Smooth muscle cell (in vitro differentiated cells): ENCODE measurements around the gene RAB3A. TPM values are rescaled to one million over a fixed set of nuclear protein-coding genes. Genes with fewer than 3 reads are reported as not detected.

Source experiments
- DNase-seq: peaks from one replicate; lab custom pipeline; 2025; ENCODE audit not compliant: unreplicated experiment; lab: John Stamatoyannopoulos, UW
- H2AFZ ChIP-seq: fragments of 200-600 bp; sonication (generic); 2 replicates; pipeline ENCODE4 v1.6.0; 2016; ENCODE audit warnings: antibody characterized with exemption, low read depth, mild to moderate bottlenecking
- H3F3A ChIP-seq: fragments of 200-600 bp; sonication (generic); 2 replicates; pipeline ENCODE4 v1.6.0; 2017; ENCODE audit warnings: antibody characterized with exemption, low read depth
- H3K27ac ChIP-seq: fragments of 200-600 bp; sonication (generic); 2 replicates; pipeline ENCODE4 v1.5.1; 2016; ENCODE audit warnings: low read depth, mild to moderate bottlenecking
- H3K27me3 ChIP-seq: fragments of 200-600 bp; sonication (generic); 2 replicates; pipeline ENCODE4 v1.6.1; 2016; ENCODE audit warnings: low read depth, mild to moderate bottlenecking
- H3K36me3 ChIP-seq: fragments of 200-600 bp; sonication (generic); 2 replicates; pipeline ENCODE4 v1.5.1; 2016; ENCODE audit warnings: low read depth
- H3K4me1 ChIP-seq: fragments of 200-600 bp; sonication (generic); 2 replicates; pipeline ENCODE4 v1.5.1; 2016; ENCODE audit warnings: low read depth
- H3K4me2 ChIP-seq: fragments of 200-600 bp; sonication (generic); 2 replicates; pipeline ENCODE4 v1.6.0; 2016; ENCODE audit warnings: mild to moderate bottlenecking
- H3K4me3 ChIP-seq: fragments of 200-600 bp; sonication (generic); 2 replicates; pipeline ENCODE4 v1.5.1; 2016; ENCODE audit warnings: mild to moderate bottlenecking
- H3K79me2 ChIP-seq: fragments of 200-600 bp; sonication (generic); 2 replicates; pipeline ENCODE4 v1.6.0; 2016; ENCODE audit warnings: low read depth, mild to moderate bottlenecking
- H3K9ac ChIP-seq: fragments of 200-600 bp; sonication (generic); 2 replicates; pipeline ENCODE4 v1.6.0; 2016; ENCODE audit warnings: low read depth
- H3K9me3 ChIP-seq: fragments of 200-600 bp; sonication (generic); replicated peaks from 2 replicates; pipeline ENCODE4 v1.5.1; 2016; ENCODE audit warnings: low read depth
- H4K20me1 ChIP-seq: fragments of 200-600 bp; sonication (generic); 2 replicates; pipeline ENCODE4 v1.6.0; 2016; ENCODE audit warnings: low read depth
- CTCF ChIP-seq: fragments of 200-600 bp; sonication (generic); IDR thresholded peaks from 2 replicates; pipeline ENCODE4 v1.5.1; 2017; ENCODE audit warnings: borderline replicate concordance, mild to moderate bottlenecking, antibody characterized with exemption; ENCODE audit not compliant: insufficient read depth, poor library complexity, severe bottlenecking
- WGBS: methylation state at CpG from one replicate; pipeline ENCODE4 v1.1.7; 2016; ENCODE audit warnings: low lambda C conversion rate; 5-methylcytosine and 5-hydroxymethylcytosine counted together
- polyA plus RNA-seq: library from polyadenylated mRNA; unstranded; fragments of >200 nt; fragmentation: Nextera tagmentation; extraction: Ambion mirVana; gene quantifications from 2 replicates; pipeline ENCODE4 v1.2.1, GENCODE V29; 2016
- total RNA-seq: library from RNA; depleted of rRNA; stranded (reverse); fragments of >200 nt; gene quantifications from 2 replicates; pipeline ENCODE4 v1.2.3, GENCODE V29; 2014

The RAB3A gene
- total and polyA plus RNA-seq, 2 experiments from 2014 or later = 3.7 to 4.9 TPM

DNA sequence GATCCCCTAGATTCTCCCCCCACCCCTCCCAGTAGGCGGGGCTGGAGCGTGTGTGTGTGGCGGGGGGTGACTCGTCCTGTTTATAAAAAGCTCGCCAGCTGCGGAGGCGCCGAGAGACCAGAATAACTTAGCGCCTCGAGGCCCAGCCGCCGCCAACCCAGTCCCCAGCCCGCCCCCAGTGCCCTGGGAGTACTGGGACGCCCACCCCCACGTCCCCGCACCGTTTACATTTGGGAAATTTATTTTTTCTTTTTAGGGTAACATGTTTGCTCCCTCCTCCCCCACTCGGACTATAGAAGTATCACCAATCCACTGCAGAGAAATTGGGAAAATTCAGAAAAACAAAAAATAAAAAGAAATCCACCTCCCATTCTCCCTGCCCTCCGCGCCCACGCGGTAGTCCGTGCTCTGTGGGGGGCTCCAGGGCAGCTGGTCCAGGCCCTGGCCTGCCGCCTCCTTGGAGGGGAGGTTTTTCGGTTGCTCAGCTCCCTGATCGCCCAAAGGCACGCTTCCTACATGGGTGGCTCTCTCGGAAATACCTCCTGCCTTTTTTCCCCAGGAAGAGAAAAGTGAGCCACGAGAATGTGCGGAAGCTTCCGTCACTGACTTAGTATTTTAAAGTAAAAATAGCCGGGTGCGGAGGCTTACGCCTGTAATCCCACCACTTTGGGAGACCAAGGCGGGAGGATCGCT lies 1.5 kb upstream of the RAB3A start:
- peak overlapping the region; percentile 91 for H2AFZ ChIP-seq
- H3K4me2 ChIP-seq = peak overlapping the region; percentile 91
- H3K9me3 ChIP-seq = no peaks in the 10 kb centered on the region
- peak overlapping the region; percentile 97 for H3K27ac ChIP-seq
- H4K20me1 ChIP-seq = peaks cover 18% of the 10 kb centered on the region
- peak overlapping the region; percentile 93 for H3K9ac ChIP-seq
- peaks cover 18% of the 10 kb centered on the region for H3K4me1 ChIP-seq
- whole genome bisulfite sequencing = 4% methylated on average over 32 of the region's 36 CpGs
- peak overlapping the region; percentile 72 for H3K4me3 ChIP-seq
- peak; percentile 68 for DNase-seq
- H3K36me3 ChIP-seq = no peaks in the 10 kb centered on the region
- no peak for TF ChIP-seq CTCF
- no peaks in the 10 kb centered on the region for H3K79me2 ChIP-seq
- no peaks in the 10 kb centered on the region for H3K27me3 ChIP-seq
- H3F3A ChIP-seq = peaks cover 7% of the 10 kb centered on the region

- H3K9me3 ChIP-seq = no peaks in the 10 kb centered on the region
- no peaks in the 10 kb centered on the region for H3K79me2 ChIP-seq
- peak overlapping the region; percentile 91 for H3K4me2 ChIP-seq
- H3K4me1 ChIP-seq = peaks cover 18% of the 10 kb centered on the region
- no peak for TF ChIP-seq CTCF
- H3K4me3 ChIP-seq = peak overlapping the region; percentile 72
- peak overlapping the region; percentile 91 for H2AFZ ChIP-seq
- H3K36me3 ChIP-seq = no peaks in the 10 kb centered on the region
- peak overlapping the region; percentile 93 for H3K9ac ChIP-seq
- peak overlapping the region; percentile 97 for H3K27ac ChIP-seq
- peaks cover 18% of the 10 kb centered on the region for H4K20me1 ChIP-seq
- peak; percentile 85 for DNase-seq
- WGBS = 1% methylated on average over 20 of the region's 22 CpGs
- H3K27me3 ChIP-seq = no peaks in the 10 kb centered on the region
- H3F3A ChIP-seq = peaks cover 7% of the 10 kb centered on the region
Observed at GRCh38 chr19:18204394-18205199, 755 bp upstream of the RAB3A start.

DNA sequence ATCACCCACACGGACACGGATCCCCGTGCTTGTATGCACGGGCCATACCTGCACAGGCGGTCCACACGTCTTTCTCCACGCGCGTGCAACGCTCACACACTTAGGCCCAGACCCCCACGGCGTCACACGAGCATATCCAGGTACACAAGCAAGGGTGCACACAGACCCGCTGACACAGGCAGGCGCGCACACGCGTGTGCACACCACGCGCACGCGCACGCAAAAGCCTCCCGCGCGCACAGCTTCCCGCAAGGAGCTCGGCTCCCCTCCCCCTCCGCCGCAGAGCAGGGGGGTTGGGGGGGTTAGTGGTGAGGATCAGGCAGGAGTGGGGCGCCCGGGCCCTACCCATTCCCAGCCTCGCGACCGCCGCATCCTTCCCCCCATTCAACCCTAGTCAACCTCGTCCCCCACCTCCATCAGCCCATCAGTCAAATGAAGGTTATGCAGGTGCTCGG lies 407 bp downstream of the RAB3A start:
- Histone ChIP-seq H3K9ac (no peak overlapping the region), H3K9me3 (no peaks in the 10 kb centered on the region), H3K79me2 (no peaks in the 10 kb centered on the region), H3K27me3 (no peaks in the 10 kb centered on the region), H3K4me2 (peak overlapping the region; percentile 85), H4K20me1 (peaks cover 18% of the 10 kb centered on the region), H3F3A (peaks cover 7% of the 10 kb centered on the region), H3K4me1 (peaks cover 18% of the 10 kb centered on the region), H3K27ac (no peak overlapping the region), H3K36me3 (no peaks in the 10 kb centered on the region), H2AFZ (no peak overlapping the region), H3K4me3 (peak overlapping the region; percentile 65)
- WGBS = 10% methylated on average over 20 of the region's 38 CpGs
- DNase-seq = no peak
- TF ChIP-seq CTCF = no peak
